ENCODE results near the gene SLC37A2. TPM values are rescaled to one million over a fixed set of nuclear protein-coding genes. Genes with fewer than 3 reads are reported as not detected.
"Not testable (repeated sequence)": the region's sequence is repeated elsewhere in the genome, so short reads cannot be mapped to it uniquely, and the experiment has no call there.

The SLC37A2 gene
- total RNA-seq, 1 donor from 2014 or later, result 0.45 TPM

GRCh38 chr11:125083312-125084056, 20.4 kb downstream of the SLC37A2 start:
- DNase-seq (ENCODE audit: low read depth), result no peak

GRCh38 chr11:125084057-125084416, 20.9 kb downstream of the SLC37A2 start:
- no peak for DNase-seq (ENCODE audit: low read depth)

GRCh38 chr11:125084761-125085231, 21.7 kb downstream of the SLC37A2 start:
- DNase-seq (ENCODE audit: low read depth), result no peak

GRCh38 chr11:125085301-125086081, 22.4 kb downstream of the SLC37A2 start:
- DNase-seq (ENCODE audit: low read depth), result no peak

- no peak for DNase-seq (ENCODE audit: low read depth)
Measured at GRCh38 chr11:125086633-125087296, 23.7 kb downstream of the SLC37A2 start.

GRCh38 chr11:125088123-125088522, 25.0 kb downstream of the SLC37A2 start:
- no peak for DNase-seq (ENCODE audit: low read depth)

GRCh38 chr11:125088576-125089455, 25.7 kb downstream of the SLC37A2 start:
- no peak for DNase-seq (ENCODE audit: low read depth)

- not testable (repeated sequence) for DNase-seq (ENCODE audit: low read depth)
Measured at GRCh38 chr11:125089481-125089880, 26.4 kb downstream of the SLC37A2 start.

- DNase-seq (ENCODE audit: low read depth), result not testable (repeated sequence)
Measured at GRCh38 chr11:125090151-125090550, 27.0 kb downstream of the SLC37A2 start.

- no peak for DNase-seq (ENCODE audit: low read depth)
Measured at GRCh38 chr11:125090816-125091215, 27.7 kb downstream of the SLC37A2 start.

GRCh38 chr11:125091247-125091876, 28.3 kb downstream of the SLC37A2 start:
- DNase-seq (ENCODE audit: low read depth), result peak; percentile 68

GRCh38 chr11:125091877-125092664, 29.0 kb downstream of the SLC37A2 start:
- DNase-seq (ENCODE audit: low read depth), result no peak

GRCh38 chr11:125092669-125093068, 29.6 kb downstream of the SLC37A2 start:
- no peak for DNase-seq (ENCODE audit: low read depth)

GRCh38 chr11:125093502-125093901, 30.4 kb downstream of the SLC37A2 start:
- DNase-seq (ENCODE audit: low read depth), result no peak

- no peak for DNase-seq (ENCODE audit: low read depth)
Measured at GRCh38 chr11:125094731-125095130, 31.6 kb downstream of the SLC37A2 start.

- DNase-seq (ENCODE audit: low read depth), result no peak
Measured at GRCh38 chr11:125100136-125100535, 37.0 kb downstream of the SLC37A2 start.

- no peak for DNase-seq (ENCODE audit: low read depth)
Measured at GRCh38 chr11:125101596-125101995, 38.5 kb downstream of the SLC37A2 start.

GRCh38 chr11:125102025-125102424, 38.9 kb downstream of the SLC37A2 start:
- DNase-seq (ENCODE audit: low read depth), result no peak

- DNase-seq (ENCODE audit: low read depth), result no peak
Measured at GRCh38 chr11:125102510-125102909, 39.4 kb downstream of the SLC37A2 start.

- DNase-seq (ENCODE audit: low read depth), result no peak
Measured at GRCh38 chr11:125105926-125106325, 42.8 kb downstream of the SLC37A2 start.

All from renal cortical epithelial cell (primary cell).